IPS-11a (cell line): ENCODE data around the gene SMAGP.
"Not testable (repeated sequence)": the region's sequence is repeated elsewhere in the genome, so short reads cannot be mapped to it uniquely, and the experiment has no call there.

Experiments
- H3K4me3 ChIP-seq: one replicate; pipeline ENCODE4 v1.5.1; 2013; ENCODE audit warnings: low read depth, low read length, control low read depth

The SMAGP gene

GRCh38 chr12:51265024-51265423, 5.2 kb downstream of the SMAGP start:
- H3K4me3 ChIP-seq: no peak overlapping the region

DNA sequence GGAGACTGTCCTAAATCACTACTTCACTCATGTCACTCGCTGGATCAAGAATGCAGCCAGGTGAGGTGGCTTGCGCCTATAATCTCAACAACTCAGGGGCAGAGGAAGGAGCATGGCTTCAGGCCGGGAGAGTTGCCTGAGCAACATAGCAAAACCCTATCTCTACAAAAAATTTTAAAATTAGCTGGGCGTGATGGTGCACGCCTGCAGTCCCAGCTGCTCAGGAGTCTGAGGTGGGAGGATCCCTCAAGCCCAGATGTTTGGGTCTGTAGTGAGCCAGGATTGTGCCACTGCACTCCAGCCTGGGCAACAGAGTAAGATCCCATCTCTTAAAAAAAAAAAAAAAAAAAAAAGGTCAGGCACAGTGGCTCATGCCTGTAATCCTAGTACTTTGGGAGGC, 5.9 kb downstream of the SMAGP start:
- no peak overlapping the region for H3K4me3 ChIP-seq

DNA sequence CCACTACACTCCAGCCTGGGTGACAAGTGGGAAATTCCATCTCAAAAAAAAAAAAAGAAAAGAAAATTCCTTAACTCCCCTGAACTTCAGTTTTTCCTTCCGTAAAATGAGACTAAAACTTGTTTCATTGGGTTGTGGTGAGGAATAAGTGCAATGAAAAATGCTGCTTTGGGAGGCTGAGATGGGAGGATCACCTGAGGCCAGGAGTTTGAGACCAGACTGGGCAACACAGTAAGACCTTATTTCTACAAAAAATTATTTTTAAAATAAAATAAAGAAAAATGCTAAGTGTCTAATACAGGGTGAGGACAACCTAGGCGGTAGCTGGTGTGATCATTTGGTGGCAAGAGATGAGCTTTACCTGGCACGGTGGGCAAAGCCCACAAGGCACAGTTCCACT, 6.9 kb downstream of the SMAGP start:
- no peak overlapping the region for H3K4me3 ChIP-seq

DNA sequence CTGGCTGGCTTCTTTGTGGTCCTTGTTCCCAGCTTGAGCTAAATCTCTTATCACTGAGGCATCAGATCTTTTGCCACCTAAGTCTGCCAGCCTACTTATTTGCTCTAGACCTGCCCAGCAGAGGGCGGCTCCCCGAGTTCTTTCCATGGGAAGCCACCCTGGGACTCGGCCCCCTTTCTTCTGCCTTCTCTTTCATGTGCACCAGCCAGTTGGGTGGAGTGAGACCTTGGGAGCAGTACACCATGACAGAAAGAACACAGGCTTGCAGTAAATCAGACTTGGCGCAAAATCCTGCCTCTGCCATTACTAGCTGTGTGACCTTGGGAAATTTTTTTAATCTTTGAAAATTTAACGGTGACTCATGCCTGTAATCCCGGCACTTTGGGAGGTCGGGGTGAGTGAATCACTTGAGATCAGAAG, 7.4 kb downstream of the SMAGP start:
- no peak overlapping the region for H3K4me3 ChIP-seq

- not testable (repeated sequence) for H3K4me3 ChIP-seq
Measured at GRCh38 chr12:51259600-51259999, 10.6 kb downstream of the SMAGP start.

DNA sequence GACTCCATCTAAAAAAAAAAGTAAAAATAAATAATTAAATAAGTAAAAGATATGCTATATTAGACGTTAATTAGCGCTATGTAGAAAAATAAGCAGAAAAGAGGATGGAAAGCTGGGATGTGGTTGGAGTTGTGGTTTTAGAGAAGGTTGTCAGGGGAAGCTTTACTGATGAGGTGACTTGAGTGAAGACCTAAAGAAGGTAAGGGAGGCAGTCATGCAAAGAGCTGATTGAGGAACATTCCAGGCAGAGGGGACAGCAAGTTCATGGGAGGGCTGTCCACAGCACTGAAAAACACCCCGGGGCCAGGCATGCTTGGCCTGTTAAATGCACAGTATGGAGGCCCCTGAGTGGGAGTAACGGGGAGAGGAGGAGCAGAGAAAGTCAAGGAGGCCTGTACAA, 15.7 kb downstream of the SMAGP start:
- no peak overlapping the region for H3K4me3 ChIP-seq

DNA sequence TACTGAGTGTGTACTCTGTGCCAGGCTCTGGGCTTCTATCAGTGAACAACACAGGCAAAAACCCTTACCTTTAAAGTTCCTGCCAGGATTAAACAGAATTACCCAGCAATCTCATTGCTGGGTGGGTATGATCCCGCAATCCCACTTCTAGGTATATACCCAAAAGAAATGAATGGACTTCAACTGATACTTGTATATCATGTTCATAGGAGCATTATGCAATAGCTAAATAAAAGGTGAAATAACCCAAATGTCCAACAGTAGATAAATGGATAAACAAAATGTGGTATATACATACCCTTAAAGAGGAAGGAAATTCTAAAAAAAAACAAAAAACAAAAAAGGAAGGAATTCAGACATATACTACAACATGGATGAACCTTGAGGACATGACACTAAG, 16.9 kb downstream of the SMAGP start:
- no peak overlapping the region for H3K4me3 ChIP-seq

GRCh38 chr12:51247523-51248206, 22.6 kb downstream of the SMAGP start:
- H3K4me3 ChIP-seq: no peak overlapping the region

DNA sequence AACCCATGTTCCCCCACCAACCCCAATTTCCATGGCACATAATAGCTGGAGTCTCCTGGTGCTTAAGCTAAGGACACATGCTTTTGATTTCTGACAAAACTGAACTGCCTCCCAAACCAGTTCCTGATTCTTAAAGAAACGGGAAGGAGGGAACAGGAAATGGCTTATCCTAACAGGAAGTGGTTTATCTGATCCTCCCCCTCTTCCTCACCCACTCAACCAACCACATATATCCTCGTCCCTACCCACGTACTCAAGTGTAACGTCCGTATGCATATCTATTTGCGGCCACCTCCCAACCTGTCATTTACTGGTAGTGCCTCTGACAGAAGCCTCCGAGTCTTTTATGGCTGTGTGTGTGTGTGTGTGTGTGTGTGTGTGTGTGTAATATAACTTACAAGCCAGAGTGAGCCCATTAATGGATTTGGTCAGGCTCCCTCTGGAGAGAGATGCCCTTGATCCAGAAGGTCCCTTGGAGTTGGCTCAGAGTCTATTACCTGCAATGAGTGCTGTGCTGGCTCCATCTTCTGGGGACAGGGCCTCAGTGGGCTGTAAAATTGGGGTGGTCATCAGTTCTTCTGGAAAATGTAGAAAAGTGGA, 23.9 kb downstream of the SMAGP start:
- no peak overlapping the region for H3K4me3 ChIP-seq

- no peak overlapping the region for H3K4me3 ChIP-seq
Measured at GRCh38 chr12:51245476-51246253, 24.6 kb downstream of the SMAGP start.

- H3K4me3 ChIP-seq: no peak overlapping the region
Measured at GRCh38 chr12:51244269-51244668, 25.9 kb downstream of the SMAGP start.

DNA sequence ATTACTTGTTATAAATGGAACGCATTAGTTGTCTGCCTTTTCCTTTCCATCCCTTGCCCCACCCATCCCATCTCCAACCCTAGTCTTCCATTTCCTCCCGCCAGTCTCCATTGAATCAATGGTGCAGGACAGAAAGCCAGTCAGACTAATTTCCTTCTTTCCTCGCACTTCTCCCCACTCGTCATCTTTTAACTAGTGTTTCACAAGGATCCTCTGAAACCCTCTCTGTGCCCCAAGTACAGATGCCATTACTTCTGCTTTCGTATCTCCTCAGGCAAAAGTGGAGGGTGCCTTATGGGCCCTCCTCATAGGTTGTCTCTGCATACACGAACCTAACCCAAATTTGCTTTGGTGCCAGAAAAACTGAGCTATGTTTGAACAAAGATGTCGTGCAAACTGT, 27.3 kb downstream of the SMAGP start:
- H3K4me3 ChIP-seq: no peak overlapping the region

DNA sequence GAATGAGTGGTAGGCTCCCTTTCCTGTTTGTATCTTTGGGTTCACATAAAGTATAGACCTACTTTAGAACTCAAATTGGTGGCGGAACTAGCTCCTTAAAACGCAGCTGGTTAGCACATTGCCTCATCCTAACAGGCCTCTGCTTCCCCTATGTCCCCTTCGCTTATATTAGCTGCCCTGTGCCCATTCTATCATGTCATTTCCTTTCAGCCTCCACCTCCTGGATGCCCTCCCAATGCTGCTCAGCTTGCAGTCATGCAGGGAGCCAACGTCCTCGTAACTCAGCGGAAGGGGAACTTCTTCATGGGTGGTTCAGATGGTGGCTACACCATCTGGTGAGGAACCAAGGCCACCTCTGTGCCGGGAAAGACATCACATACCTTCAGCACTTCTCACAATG, 28.1 kb downstream of the SMAGP start:
- H3K4me3 ChIP-seq: no peak overlapping the region

- no peak overlapping the region for H3K4me3 ChIP-seq
Measured at GRCh38 chr12:51240971-51241370, 29.2 kb downstream of the SMAGP start.

DNA sequence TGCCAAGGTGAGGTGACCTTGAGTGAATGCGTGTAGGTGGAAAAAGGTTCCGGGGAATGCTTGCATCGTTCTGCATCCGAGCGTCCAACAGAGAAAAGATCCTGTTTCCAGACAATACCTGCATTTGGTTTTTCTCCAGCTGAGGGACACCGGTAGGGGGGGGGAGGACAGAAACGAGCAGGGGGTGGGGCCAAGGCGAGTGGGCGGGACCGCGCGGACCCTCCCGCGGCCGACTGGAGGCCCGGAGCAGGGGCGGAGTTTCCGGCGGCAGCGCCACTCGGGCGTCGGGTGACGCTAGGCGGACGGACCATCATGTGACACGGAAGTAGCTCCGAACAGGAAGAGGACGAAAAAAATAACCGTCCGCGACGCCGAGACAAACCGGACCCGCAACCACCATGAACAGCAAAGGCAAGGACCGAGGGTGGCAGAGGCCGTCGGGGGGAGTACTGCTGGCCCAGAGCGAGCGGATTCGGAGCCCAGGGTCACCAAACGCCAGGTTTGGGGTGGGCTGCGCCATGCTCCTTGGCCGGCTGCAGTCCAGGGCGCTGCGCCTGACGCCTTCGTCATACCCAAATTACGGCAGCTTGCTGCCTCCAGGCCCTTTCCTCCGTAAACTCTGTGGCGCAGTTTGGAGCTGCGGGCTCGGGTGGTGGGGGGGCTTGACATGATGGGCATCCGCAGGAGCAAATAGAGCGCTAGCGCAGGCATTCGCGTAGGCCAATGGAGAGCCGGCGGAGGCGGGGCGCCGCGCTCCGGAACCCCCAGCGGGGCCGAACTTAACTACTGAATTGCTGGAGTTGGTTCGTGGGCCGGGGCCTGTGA, 31.5 kb downstream of the SMAGP start, which contains the start of gene DAZAP2:
Gene DAZAP2, plus strand, starts transcription at position 317 of the 825 bp plus-strand sequence. Its CDS starts 82 bp downstream, at position 399.
- H3K4me3 ChIP-seq: peak within 1 kb of the TSS; percentile 100

DNA sequence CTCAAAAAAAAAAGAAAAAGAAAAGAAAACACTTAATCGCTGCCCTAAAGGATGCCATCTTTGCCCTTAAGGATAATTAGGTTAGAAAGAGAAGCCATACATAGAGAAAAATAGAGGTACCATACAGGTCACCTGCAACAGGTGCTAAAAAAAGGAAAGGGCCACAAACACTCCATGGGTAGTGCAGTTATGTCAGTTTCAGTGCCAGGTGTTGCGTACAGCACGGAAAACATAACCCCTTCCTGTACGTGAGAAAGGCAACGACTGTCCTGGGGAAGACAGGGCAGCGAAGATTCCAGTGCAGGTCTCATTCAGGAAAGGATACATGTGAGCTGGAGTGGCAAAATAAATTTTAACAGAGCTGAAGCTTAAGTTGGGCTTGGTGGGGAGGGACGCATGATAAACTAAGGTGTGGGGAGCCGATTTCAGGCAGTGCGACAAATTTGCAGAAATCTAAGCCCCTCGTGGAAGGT, 32.1 kb downstream of the SMAGP start:
- peak overlapping the region; percentile 100 for H3K4me3 ChIP-seq

DNA sequence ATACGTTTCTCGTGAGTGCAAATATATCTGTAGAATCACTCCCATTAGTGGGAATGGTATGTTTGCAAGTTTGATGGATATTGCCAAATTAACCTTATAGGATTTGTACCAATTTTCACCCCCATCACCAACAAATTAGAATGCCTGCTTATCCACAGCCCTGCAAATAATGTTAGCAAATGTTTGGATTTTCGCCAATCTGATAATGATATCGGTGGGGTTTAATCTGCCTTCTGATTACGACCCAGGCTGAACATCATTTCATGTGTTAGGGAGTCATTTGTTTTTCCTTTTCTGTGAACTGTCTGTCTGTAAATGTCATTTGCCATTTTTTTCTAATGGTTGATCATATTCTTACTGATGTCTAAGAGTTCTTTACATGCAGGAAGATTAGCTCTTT, 35.7 kb downstream of the SMAGP start:
- H3K4me3 ChIP-seq: no peak overlapping the region

- no peak overlapping the region for H3K4me3 ChIP-seq
Measured at GRCh38 chr12:51232642-51233041, 37.6 kb downstream of the SMAGP start.

DNA sequence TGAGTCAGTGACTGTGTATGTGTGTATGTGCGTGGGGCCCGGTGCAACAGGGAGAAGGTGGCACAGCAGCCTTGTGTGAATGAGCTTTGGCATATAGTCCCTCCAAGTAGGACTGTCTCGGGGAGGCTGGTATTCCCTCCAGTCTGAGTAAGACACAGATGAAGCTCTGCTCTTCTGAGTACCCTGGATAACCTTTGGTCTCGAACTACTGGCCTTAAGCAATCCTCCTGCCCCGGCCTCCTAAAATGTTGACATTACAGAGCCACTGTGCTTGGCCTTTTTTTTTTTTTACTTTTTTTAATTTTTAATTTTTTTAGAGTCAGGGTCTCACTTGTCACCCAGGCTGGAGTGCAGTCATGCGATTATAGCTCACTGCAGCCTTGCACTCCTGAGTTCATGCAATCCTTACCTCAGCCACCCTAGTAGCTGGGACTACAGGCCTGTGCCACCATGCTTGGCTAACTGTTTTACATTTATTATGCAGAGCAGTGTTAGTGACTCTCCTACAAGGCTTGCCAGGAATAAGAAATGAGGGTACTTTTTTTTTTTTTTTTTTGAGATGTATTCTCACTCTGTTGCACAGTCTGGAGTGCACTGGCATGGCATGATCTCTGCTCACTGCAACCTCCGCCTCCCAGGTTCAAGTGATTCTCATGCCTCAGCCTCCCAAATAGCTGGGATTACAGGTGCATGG, 41.0 kb downstream of the SMAGP start:
- no peak overlapping the region for H3K4me3 ChIP-seq

GRCh38 chr12:51227962-51228361, 42.3 kb downstream of the SMAGP start:
- H3K4me3 ChIP-seq: no peak overlapping the region
